Kidney (tissue), 14 donors: ENCODE measurements around the gene CHMP1A. TPM values are rescaled to one million over a fixed set of nuclear protein-coding genes. Genes with fewer than 3 reads are reported as not detected.
"Not testable (repeated sequence)": the region's sequence is repeated elsewhere in the genome, so short reads cannot be mapped to it uniquely, and the experiment has no call there.

Experiments
- DNase-seq, 5 donors: peaks; one replicate each; pipeline ENCODE4 v3.0.0-alpha.2; 2013 to 2020
- FAIRE-seq: peaks from 2 replicates; lab custom pipeline; 2012; peaks lifted over from hg19 to GRCh38; lab: Jason Lieb, UNC
- H3K27ac ChIP-seq, 2 donors: one replicate each; pipeline ENCODE4 v1.7.0; 2013; ENCODE audit warnings: low read depth in 2 of 2, low read length in 2 of 2, inconsistent platforms in 1 of 2
- H3K27me3 ChIP-seq: one replicate; pipeline ENCODE4 v1.7.1; 2013; ENCODE audit warnings: low read length, inconsistent platforms; ENCODE audit not compliant: control insufficient read depth, insufficient read depth
- H3K36me3 ChIP-seq, 3 donors: one replicate each; pipeline versions ENCODE4 v1.7.0 to v1.7.1; 2013; ENCODE audit warnings: low read length in 3 of 3, control low read depth in 1 of 3, inconsistent platforms in 1 of 3; ENCODE audit not compliant: insufficient read depth in 3 of 3, control insufficient read depth in 2 of 3
- H3K4me1 ChIP-seq, 3 donors: one replicate each; pipeline versions ENCODE4 v1.7.0 to v1.7.1; 2013; ENCODE audit warnings: low read length in 3 of 3, inconsistent platforms in 1 of 3, low read depth in 1 of 3; ENCODE audit not compliant: control insufficient read depth in 2 of 3, insufficient read depth in 2 of 3
- H3K4me3 ChIP-seq, 3 donors: one replicate each; pipeline versions ENCODE4 v1.7.0 to v1.8.1; 2013; ENCODE audit warnings: low read length in 3 of 3, control low read depth in 1 of 3, inconsistent platforms in 1 of 3
- H3K9ac ChIP-seq, 3 donors: one replicate each; pipeline versions ENCODE4 v1.7.0 to v1.7.1; 2013; ENCODE audit warnings: low read length in 3 of 3, control low read depth in 1 of 3, inconsistent platforms in 1 of 3
- H3K9me3 ChIP-seq, 3 donors: one replicate each; pipeline versions ENCODE4 v1.7.0 to v1.7.1; 2013; ENCODE audit warnings: low read length in 3 of 3, control low read depth in 1 of 3, inconsistent platforms in 1 of 3; ENCODE audit not compliant: control insufficient read depth in 2 of 3, insufficient read depth in 1 of 3
- intact Hi-C: fragments of 100-400 bp; cut with DNase I; formaldehyde crosslinking; loops from one replicate; pipeline ENCODE4 v1.11.1; 2022
- polyA plus RNA-seq: library from polyadenylated mRNA; stranded (reverse); fragments of 350-450 nt; fragmentation: Illumina TruSeq; extraction: RNeasy Lipid Tissue Mini Kit (QIAGEN cat#74804); gene quantifications from one replicate; pipeline ENCODE4 v1.2.3, GENCODE V29; 2014; ENCODE audit warnings: low read depth, low replicate concordance; ENCODE audit not compliant: insufficient read depth
- total RNA-seq: library from RNA; stranded (reverse); fragmentation: NEBNext Ultra II Directional; extraction: Animal tissue kit (Norgen Biotek cat#: 25700); gene quantifications from one replicate; pipeline ENCODE4 v1.2.1, GENCODE V29; 2021
- TF ChIP-seq, protein P1 (sequence below): IDR thresholded peaks from 3 replicates; pipeline ENCODE4 v1.5.1; 2012; ENCODE audit warnings: mild to moderate bottlenecking, moderate library complexity, borderline replicate concordance; ENCODE audit not compliant: insufficient read depth; ENCODE audit errors: extremely low read depth
- donor health status: control.
- donor health status: control.
- donor health status: control.
- donor health status: control.
- donor health status: control.
- donor health status: DM: yes; HTN: yes; CAD: no.
- donor health status: Normal renal cell carcinoma (clear cell type).

CHMP1A gene
- total and polyA plus RNA-seq, 2 donors from 2014 or later, result 71.3 to 96.1 TPM

DNA sequence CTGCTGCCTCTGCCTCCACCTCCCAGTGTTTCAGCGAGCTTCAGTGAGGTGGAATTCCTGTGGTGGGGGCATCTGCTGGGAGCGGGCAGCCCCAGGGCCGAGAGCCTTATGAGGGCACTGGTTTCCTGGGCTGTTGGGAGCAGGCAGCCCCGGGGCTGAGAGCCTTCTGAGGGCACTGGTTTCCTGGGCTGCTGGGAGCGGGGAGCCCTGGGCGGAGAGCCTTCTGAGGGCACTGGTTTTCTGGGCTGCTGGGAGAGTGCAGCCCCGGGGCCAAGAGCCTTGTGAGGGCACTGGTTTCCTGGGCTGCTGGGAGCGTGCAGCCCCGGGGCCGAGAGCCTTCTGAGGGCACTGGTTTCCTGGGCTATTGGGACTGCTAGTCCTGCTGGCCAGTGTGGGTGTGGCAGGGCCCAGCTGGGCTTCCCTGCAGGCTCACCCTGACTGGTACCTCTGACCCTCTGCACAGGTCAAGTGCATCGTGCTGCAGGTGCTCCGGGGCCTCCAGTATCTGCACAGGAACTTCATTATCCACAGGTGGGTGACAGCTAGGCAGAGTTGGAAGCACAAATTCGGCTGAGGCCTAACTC is 34.6 kb upstream of the CHMP1A start:
- Histone ChIP-seq H3K9ac (no peak overlapping the region), H3K4me1 (peaks cover 0 to 12% (median 5%) of the 10 kb centered on the region in 3 donors), H3K27me3 (no peaks in the 10 kb centered on the region), H3K36me3 (peaks cover 3 to 40% (median 23%) of the 10 kb centered on the region in 3 donors), H3K9me3 (no peaks in the 10 kb centered on the region), H3K4me3 (no peak overlapping the region), H3K27ac (no peak overlapping the region)
- TF ChIP-seq, protein P1, sequence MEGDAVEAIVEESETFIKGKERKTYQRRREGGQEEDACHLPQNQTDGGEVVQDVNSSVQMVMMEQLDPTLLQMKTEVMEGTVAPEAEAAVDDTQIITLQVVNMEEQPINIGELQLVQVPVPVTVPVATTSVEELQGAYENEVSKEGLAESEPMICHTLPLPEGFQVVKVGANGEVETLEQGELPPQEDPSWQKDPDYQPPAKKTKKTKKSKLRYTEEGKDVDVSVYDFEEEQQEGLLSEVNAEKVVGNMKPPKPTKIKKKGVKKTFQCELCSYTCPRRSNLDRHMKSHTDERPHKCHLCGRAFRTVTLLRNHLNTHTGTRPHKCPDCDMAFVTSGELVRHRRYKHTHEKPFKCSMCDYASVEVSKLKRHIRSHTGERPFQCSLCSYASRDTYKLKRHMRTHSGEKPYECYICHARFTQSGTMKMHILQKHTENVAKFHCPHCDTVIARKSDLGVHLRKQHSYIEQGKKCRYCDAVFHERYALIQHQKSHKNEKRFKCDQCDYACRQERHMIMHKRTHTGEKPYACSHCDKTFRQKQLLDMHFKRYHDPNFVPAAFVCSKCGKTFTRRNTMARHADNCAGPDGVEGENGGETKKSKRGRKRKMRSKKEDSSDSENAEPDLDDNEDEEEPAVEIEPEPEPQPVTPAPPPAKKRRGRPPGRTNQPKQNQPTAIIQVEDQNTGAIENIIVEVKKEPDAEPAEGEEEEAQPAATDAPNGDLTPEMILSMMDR, result no peak
- DNase-seq (peak in 1 of 5 donors; percentile 37), FAIRE-seq (no peak)
- intact Hi-C loops, result no loop called here

DNA sequence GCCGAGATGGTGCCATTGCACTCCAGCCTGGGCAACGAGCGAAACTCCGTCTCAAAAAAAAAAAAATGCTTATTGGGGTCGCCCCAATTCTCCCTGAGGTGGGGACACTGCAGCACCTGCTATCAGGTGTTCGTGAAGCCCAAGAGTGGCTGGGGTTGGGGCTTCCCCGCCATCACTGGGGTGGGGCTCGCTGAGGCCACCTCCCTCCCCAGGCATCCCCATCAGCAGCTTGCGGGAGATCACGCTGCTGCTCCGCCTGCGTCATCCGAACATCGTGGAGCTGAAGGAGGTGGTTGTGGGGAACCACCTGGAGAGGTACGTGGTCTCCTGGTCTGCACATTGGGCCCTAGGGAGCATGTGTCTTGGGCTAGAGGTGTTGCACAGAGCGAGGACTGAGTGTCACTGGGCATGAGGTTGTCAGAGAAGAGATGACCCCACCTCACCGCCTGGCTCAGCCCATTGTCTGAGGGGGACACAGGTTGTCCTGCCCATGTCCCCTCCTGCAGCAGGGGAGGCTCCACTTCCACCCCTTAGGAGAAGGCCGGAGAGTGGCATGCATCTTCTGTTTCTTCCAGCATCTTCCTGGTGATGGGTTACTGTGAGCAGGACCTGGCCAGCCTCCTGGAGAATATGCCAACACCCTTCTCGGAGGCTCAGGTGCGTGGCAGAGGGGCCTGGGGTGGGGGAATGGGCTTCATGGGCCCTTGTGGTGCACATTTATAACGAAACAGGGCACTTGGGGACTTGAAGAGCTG is 33.9 kb upstream of the CHMP1A start:
- FAIRE-seq (no peak), DNase-seq (peak in 1 of 5 donors; percentile 59)
- peaks cover 0 to 12% (median 5%) of the 10 kb centered on the region in 3 donors for H3K4me1 ChIP-seq
- no peak overlapping the region for H3K27ac ChIP-seq
- no peaks in the 10 kb centered on the region for H3K9me3 ChIP-seq
- H3K9ac ChIP-seq, result no peak overlapping the region
- peaks cover 3 to 40% (median 23%) of the 10 kb centered on the region in 3 donors for H3K36me3 ChIP-seq
- TF ChIP-seq, protein P1, result no peak
- H3K4me3 ChIP-seq, result no peak overlapping the region
- intact Hi-C loops, result no loop called here
- H3K27me3 ChIP-seq, result no peaks in the 10 kb centered on the region

DNA sequence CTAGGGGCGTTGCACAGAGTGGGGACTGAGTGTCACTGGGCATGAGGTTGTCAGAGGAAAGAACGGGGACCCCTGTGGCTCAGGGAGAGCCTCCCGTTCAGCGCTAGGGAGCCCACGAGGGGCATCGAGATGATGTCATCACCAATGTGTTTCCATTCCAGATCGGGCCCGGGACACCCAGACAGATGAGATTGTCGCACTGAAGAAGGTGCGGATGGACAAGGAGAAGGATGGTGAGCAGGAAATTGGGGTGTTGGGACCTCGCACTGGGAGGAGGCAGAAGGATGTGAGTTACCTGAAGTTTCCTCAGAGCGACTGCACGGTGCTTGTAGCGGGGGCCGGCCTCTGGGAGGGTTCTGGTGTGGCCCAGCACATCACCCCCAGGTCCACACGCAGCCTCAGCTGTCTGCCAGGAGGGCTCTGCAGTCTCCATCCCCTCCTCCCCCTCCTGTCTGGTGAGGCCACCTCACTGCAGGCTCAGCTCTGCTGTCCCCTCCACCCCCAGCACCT is 32.9 kb upstream of the CHMP1A start:
- DNase-seq (peak in 1 of 5 donors; percentile 56), FAIRE-seq (no peak)
- Histone ChIP-seq H3K36me3 (peaks cover 3 to 40% (median 23%) of the 10 kb centered on the region in 3 donors), H3K4me1 (peaks cover 0 to 12% (median 5%) of the 10 kb centered on the region in 3 donors), H3K9me3 (no peaks in the 10 kb centered on the region), H3K27me3 (no peaks in the 10 kb centered on the region), H3K27ac (no peak overlapping the region), H3K9ac (no peak overlapping the region), H3K4me3 (no peak overlapping the region)
- intact Hi-C loops, result no loop called here
- TF ChIP-seq, protein P1, result no peak

DNA sequence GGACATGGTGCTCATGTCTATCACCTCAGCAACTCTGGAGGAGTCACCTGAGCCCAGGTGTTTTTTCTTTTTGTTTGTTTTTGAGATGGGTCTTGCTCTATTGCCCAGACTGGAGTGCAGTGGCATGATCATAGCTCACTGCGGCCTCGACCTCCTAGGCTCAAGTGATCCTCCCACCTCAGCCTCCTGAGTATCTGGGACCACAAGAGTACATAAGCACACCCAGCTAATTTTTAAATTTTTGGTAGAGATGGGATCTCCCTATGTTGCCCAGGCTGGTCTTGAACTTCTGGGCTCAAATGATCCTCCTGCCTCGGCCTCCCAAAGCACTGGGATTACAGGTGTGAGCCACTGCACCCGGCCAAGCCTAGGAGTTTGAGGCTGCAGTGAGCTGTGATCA is 32.1 kb upstream of the CHMP1A start:
- H3K9ac ChIP-seq, H3K4me3 ChIP-seq, H3K9me3 ChIP-seq, intact Hi-C loops, H3K27ac ChIP-seq, DNase-seq, H3K27me3 ChIP-seq, FAIRE-seq: not testable (repeated sequence)
- H3K36me3 ChIP-seq, result peaks cover 3 to 40% (median 23%) of the 10 kb centered on the region in 3 donors
- peaks cover 0 to 12% (median 5%) of the 10 kb centered on the region in 3 donors for H3K4me1 ChIP-seq
